ENCODE results near the gene ZCCHC7. TPM values are rescaled to one million over a fixed set of nuclear protein-coding genes. Genes with fewer than 3 reads are reported as not detected.
"Not testable (repeated sequence)": the region's sequence is repeated elsewhere in the genome, so short reads cannot be mapped to it uniquely, and the experiment has no call there.

ZCCHC7 gene
- total and polyA plus RNA-seq, 2 experiments from 2014 or later, result 29.8 to 38.8 TPM

DNA sequence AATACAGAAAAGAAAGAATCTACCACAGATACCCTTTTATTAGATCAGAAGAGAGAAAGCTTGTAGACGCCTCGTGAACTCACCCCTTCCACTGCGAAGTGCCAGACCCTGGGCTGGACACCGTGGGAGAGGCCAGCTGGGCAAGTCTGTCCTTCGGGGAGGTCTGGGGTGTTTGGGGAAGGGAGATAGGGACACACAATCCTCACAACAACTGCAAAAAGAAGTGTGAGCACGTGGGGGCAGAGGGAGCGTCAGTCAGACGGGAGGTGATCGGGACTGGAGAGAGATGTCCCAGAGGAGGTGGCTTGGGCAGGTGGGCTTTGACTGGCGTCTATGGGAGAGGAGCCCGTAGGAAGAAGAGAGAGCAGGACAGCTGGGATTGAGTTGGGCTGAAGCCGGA lies 274.9 kb downstream of the ZCCHC7 start (continued):
- TF ChIP-seq REST (IDR thresholded peaks at IDR 0.05; ENCODE audit: unreplicated experiment) (no peak), NANOG (IDR thresholded peaks at IDR 0.05; ENCODE audit: borderline replicate concordance) (no peak), JUNB (IDR thresholded peaks at IDR 0.05; ENCODE audit: unreplicated experiment) (no peak)

DNA sequence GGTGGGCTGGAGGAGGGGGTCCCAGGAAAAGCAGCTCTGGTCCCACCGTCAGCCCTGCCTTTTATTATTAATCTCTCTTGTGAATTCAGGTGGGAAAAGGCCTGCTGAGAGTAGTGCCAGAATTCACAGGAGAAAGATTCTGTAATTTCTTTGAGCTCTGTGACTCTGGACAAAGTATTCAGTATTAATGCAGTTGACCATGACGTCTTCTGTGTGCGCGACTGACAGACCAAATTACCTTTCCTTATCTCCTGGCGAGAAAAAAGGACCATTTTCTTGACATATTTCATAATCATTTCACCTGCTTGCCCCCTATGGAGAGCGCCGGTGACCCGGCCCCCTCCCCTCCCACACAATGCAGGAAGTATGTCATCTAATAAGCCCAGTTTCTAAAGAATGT lies 275.3 kb downstream of the ZCCHC7 start:
- no peaks in the 10 kb centered on the region for H4K20me1 ChIP-seq (replicated peaks; ENCODE audit: insufficient read depth)
- TF ChIP-seq EZH2 (IDR thresholded peaks at IDR 0.05; ENCODE audit: low read depth, unreplicated experiment) (no peak), ZNF331 (CRISPR knock-in tag; IDR thresholded peaks at IDR 0.05; ENCODE audit: low read depth) (no peak)
- H3K9me3 Mint-ChIP-seq, result no peaks in the 10 kb centered on the region

DNA sequence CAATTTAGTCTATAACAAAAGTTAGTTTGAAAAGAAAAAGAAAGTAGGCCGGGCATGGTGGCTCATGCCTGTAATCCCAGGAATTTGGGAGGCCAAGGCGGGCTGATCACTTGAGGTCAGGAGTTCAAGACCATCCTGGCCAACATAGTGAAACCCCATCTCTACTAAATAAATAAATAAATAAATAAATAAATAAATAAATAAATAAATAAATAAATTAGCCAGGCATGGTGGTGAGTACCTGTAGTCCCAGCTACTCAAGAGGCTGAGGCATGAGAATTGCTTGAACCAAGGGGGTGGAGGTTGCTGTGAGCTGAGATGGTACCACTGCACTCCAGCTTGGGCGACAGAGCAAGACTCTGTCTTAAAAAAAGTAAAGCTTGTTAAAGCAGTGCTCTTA lies 277.6 kb downstream of the ZCCHC7 start:
- not testable (repeated sequence) for H3F3A ChIP-seq (replicated peaks; ENCODE audit: low read depth); H3K27ac ChIP-seq (ENCODE audit: low read depth); H3K4me3 Mint-ChIP-seq; H3K4me1 ChIP-seq (ENCODE audit: insufficient read depth); H4K20me1 ChIP-seq (replicated peaks; ENCODE audit: insufficient read depth); H3K27me3 ChIP-seq (ENCODE audit: insufficient read depth); H3K4me3 ChIP-seq; H3K4me2 ChIP-seq; H3K79me2 ChIP-seq (replicated peaks; ENCODE audit: insufficient read depth); H3K9me2 ChIP-seq (ENCODE audit: insufficient read depth); H3K27me3 Mint-ChIP-seq (ENCODE audit: insufficient read depth, low read depth, poor library complexity); H3K27ac Mint-ChIP-seq; H3K9me3 Mint-ChIP-seq; DNase-seq (ENCODE audit: low spot score); H2AFZ ChIP-seq; H3K36me3 Mint-ChIP-seq (ENCODE audit: low read depth); ATAC-seq; H3K4me1 Mint-ChIP-seq; H3K36me3 ChIP-seq (ENCODE audit: insufficient read depth)

More for the DNA sequence above, 275.3 kb downstream of the ZCCHC7 start:
- no peaks in the 10 kb centered on the region for H3K27me3 ChIP-seq (ENCODE audit: insufficient read depth)
- Mint-ChIP-seq H3K4me3 (no peak overlapping the region), H3K27ac (no peak overlapping the region), H3K36me3 (ENCODE audit: low read depth) (no peaks in the 10 kb centered on the region), H3K27me3 (ENCODE audit: insufficient read depth, low read depth, poor library complexity) (peaks cover 2% of the 10 kb centered on the region), H3K4me1 (peaks cover 3% of the 10 kb centered on the region; the same call in 1 of the 3 replicates)
- H3K79me2 ChIP-seq (replicated peaks; ENCODE audit: insufficient read depth), result no peaks in the 10 kb centered on the region
- DNase-seq (ENCODE audit: low spot score) (no peak), ATAC-seq (no peak)
- no peaks in the 10 kb centered on the region for H3K9me2 ChIP-seq (ENCODE audit: insufficient read depth)
- no peaks in the 10 kb centered on the region for H3K36me3 ChIP-seq (ENCODE audit: insufficient read depth)
- H3K4me3 ChIP-seq, result no peak overlapping the region
- H3K4me2 ChIP-seq, result no peak overlapping the region
- H3K4me1 ChIP-seq (ENCODE audit: insufficient read depth), result no peaks in the 10 kb centered on the region
- H3F3A ChIP-seq (replicated peaks; ENCODE audit: low read depth), result no peaks in the 10 kb centered on the region
- no peak overlapping the region for H3K27ac ChIP-seq (ENCODE audit: low read depth)
- no peak overlapping the region; the same call in 1 of the 2 replicates for H2AFZ ChIP-seq
